ENCODE measurements around the gene MDFI.

Gene MDFI

GRCh38 chr6:41650120-41650519 lies 11.9 kb downstream of the MDFI start:
- Histone ChIP-seq H3K27ac (replicated peaks) (no peak overlapping the region), H3K4me3 (replicated peaks; ENCODE audit: insufficient read depth, low read length) (no peak overlapping the region), H3K27me3 (ENCODE audit: insufficient read depth, poor library complexity, severe bottlenecking) (peaks cover 4% of the 10 kb centered on the region)
- TF ChIP-seq, protein P1, sequence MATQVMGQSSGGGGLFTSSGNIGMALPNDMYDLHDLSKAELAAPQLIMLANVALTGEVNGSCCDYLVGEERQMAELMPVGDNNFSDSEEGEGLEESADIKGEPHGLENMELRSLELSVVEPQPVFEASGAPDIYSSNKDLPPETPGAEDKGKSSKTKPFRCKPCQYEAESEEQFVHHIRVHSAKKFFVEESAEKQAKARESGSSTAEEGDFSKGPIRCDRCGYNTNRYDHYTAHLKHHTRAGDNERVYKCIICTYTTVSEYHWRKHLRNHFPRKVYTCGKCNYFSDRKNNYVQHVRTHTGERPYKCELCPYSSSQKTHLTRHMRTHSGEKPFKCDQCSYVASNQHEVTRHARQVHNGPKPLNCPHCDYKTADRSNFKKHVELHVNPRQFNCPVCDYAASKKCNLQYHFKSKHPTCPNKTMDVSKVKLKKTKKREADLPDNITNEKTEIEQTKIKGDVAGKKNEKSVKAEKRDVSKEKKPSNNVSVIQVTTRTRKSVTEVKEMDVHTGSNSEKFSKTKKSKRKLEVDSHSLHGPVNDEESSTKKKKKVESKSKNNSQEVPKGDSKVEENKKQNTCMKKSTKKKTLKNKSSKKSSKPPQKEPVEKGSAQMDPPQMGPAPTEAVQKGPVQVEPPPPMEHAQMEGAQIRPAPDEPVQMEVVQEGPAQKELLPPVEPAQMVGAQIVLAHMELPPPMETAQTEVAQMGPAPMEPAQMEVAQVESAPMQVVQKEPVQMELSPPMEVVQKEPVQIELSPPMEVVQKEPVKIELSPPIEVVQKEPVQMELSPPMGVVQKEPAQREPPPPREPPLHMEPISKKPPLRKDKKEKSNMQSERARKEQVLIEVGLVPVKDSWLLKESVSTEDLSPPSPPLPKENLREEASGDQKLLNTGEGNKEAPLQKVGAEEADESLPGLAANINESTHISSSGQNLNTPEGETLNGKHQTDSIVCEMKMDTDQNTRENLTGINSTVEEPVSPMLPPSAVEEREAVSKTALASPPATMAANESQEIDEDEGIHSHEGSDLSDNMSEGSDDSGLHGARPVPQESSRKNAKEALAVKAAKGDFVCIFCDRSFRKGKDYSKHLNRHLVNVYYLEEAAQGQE (IDR thresholded peaks at IDR 0.05; ENCODE audit: insufficient replicate concordance, low read depth) = no peak
- TF ChIP-seq POLR2AphosphoS5 (IDR thresholded peaks at IDR 0.05; ENCODE audit: low read depth) = no peak
- TF ChIP-seq SPI1 (IDR thresholded peaks at IDR 0.05; ENCODE audit: borderline replicate concordance, low read depth) = no peak
- no peak for TF ChIP-seq GABPA (IDR thresholded peaks at IDR 0.05; ENCODE audit: low read depth)
- no peak for DNase-seq (ENCODE audit: low read depth in 1 of 2, low spot score in 1 of 2)

GRCh38 chr6:41651246-41651961 lies 13.1 kb downstream of the MDFI start:
- H3K27me3 ChIP-seq (ENCODE audit: insufficient read depth, poor library complexity, severe bottlenecking) = peaks cover 4% of the 10 kb centered on the region
- no peak overlapping the region for H3K27ac ChIP-seq (replicated peaks)
- H3K4me3 ChIP-seq (replicated peaks; ENCODE audit: insufficient read depth, low read length) = no peak overlapping the region
- no peak for DNase-seq (ENCODE audit: low read depth in 1 of 2, low spot score in 1 of 2)
- TF ChIP-seq POLR2AphosphoS5 (IDR thresholded peaks at IDR 0.05; ENCODE audit: low read depth) (no peak), GABPA (IDR thresholded peaks at IDR 0.05; ENCODE audit: low read depth) (no peak), SPI1 (IDR thresholded peaks at IDR 0.05; ENCODE audit: borderline replicate concordance, low read depth) (no peak)
- TF ChIP-seq, protein P1 (IDR thresholded peaks at IDR 0.05; ENCODE audit: insufficient replicate concordance, low read depth) = no peak
- TF ChIP-seq, protein P2, sequence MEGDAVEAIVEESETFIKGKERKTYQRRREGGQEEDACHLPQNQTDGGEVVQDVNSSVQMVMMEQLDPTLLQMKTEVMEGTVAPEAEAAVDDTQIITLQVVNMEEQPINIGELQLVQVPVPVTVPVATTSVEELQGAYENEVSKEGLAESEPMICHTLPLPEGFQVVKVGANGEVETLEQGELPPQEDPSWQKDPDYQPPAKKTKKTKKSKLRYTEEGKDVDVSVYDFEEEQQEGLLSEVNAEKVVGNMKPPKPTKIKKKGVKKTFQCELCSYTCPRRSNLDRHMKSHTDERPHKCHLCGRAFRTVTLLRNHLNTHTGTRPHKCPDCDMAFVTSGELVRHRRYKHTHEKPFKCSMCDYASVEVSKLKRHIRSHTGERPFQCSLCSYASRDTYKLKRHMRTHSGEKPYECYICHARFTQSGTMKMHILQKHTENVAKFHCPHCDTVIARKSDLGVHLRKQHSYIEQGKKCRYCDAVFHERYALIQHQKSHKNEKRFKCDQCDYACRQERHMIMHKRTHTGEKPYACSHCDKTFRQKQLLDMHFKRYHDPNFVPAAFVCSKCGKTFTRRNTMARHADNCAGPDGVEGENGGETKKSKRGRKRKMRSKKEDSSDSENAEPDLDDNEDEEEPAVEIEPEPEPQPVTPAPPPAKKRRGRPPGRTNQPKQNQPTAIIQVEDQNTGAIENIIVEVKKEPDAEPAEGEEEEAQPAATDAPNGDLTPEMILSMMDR (IDR thresholded peaks at IDR 0.05; ENCODE audit: insufficient read depth, low read length) = no peak

- H3K27me3 ChIP-seq (ENCODE audit: insufficient read depth, poor library complexity, severe bottlenecking) = peaks cover 4% of the 10 kb centered on the region
- DNase-seq (ENCODE audit: low read depth in 1 of 2, low spot score in 1 of 2) = no peak
These were observed 13.8 kb downstream of the MDFI start for GRCh38 chr6:41651962-41652657.

More at GRCh38 chr6:41651962-41652657, 13.8 kb downstream of the MDFI start:
- H3K27ac ChIP-seq (replicated peaks) = no peak overlapping the region
- H3K4me3 ChIP-seq (replicated peaks; ENCODE audit: insufficient read depth, low read length) = no peak overlapping the region
- no peak for TF ChIP-seq GABPA (IDR thresholded peaks at IDR 0.05; ENCODE audit: low read depth)
- TF ChIP-seq, protein P2 (IDR thresholded peaks at IDR 0.05; ENCODE audit: insufficient read depth, low read length) = no peak
- TF ChIP-seq SPI1 (IDR thresholded peaks at IDR 0.05; ENCODE audit: borderline replicate concordance, low read depth) = no peak
- TF ChIP-seq, protein P1 (IDR thresholded peaks at IDR 0.05; ENCODE audit: insufficient replicate concordance, low read depth) = no peak
- no peak for TF ChIP-seq POLR2AphosphoS5 (IDR thresholded peaks at IDR 0.05; ENCODE audit: low read depth)

Measured in HL-60 (cell line).